ENCODE data around the gene GANC.

DNA sequence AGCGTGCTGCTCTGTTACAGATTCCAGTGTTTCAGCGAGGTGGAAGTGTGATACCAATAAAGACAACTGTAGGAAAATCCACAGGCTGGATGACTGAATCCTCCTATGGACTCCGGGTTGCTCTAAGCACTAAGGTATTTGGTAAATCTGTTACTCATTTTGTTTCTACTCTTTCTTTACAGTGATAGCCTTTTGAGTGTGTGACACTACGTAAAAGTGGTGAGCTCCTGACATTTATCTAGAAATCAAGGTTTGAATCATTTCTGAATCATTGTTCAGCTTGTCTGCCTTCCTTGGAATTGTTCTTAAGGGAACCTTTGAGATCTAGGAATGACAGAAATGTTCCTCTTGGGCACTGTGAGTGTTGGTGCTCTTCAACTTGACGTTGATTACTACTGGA lies 75.1 kb downstream of the GANC start:
- TF ChIP-seq EZH2 (optimal IDR thresholded peaks at IDR 0.05; ENCODE audit: low read depth, low read length) (no peak), EZH2phosphoT487 (IDR thresholded peaks at IDR 0.05; ENCODE audit: low read length) (no peak)
- TF ChIP-seq, protein P1, sequence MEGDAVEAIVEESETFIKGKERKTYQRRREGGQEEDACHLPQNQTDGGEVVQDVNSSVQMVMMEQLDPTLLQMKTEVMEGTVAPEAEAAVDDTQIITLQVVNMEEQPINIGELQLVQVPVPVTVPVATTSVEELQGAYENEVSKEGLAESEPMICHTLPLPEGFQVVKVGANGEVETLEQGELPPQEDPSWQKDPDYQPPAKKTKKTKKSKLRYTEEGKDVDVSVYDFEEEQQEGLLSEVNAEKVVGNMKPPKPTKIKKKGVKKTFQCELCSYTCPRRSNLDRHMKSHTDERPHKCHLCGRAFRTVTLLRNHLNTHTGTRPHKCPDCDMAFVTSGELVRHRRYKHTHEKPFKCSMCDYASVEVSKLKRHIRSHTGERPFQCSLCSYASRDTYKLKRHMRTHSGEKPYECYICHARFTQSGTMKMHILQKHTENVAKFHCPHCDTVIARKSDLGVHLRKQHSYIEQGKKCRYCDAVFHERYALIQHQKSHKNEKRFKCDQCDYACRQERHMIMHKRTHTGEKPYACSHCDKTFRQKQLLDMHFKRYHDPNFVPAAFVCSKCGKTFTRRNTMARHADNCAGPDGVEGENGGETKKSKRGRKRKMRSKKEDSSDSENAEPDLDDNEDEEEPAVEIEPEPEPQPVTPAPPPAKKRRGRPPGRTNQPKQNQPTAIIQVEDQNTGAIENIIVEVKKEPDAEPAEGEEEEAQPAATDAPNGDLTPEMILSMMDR (IDR thresholded peaks at IDR 0.05; ENCODE audit: low read length), result no peak

Data from MM.1S (cell line).